WTC11 (cell line): ENCODE results near the gene ACY1.

ENCODE experiments used
- ZNF121 ChIP-seq: sonication (generic); formaldehyde crosslinking; IDR thresholded peaks from 2 replicates; pipeline ENCODE4 v1.8.0; 2023; ENCODE audit warnings: missing genetic modification reagents
- TF ChIP-seq, protein P1 (sequence below): sonication (generic); formaldehyde crosslinking; IDR thresholded peaks from 2 replicates; pipeline ENCODE4 v1.8.0; 2022; ENCODE audit warnings: missing genetic modification reagents
- TF ChIP-seq, protein P2 (sequence below): fragments of 200-600 bp; IDR thresholded peaks from 2 replicates; pipeline ENCODE4 v1.8.0; 2022; ENCODE audit warnings: antibody characterized with exemption

DNA sequence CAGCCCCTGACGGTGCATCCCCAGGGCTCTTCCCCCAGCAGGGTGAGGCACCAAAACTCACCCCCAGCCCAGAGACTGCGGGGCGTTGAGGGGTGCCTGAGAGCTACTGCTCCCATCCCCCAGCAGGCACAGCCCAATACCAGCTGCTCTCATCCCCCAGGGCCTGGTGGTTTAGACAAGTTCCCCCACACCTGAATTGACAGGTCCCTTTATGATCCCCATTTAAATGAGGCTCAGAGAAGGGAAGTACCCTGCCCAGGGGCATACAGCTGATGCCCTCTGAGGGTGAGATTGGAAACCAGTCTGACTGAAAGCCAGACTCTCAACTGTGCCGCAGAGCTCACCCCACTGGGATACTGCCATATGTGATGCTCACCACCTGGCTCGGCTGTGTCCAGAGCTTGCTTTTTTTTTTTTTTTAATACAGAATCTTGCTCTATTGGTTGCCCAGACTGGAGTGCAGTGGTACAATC is 52.9 kb downstream of the ACY1 start:
- TF ChIP-seq ZNF121, result no peak
- TF ChIP-seq, protein P1, sequence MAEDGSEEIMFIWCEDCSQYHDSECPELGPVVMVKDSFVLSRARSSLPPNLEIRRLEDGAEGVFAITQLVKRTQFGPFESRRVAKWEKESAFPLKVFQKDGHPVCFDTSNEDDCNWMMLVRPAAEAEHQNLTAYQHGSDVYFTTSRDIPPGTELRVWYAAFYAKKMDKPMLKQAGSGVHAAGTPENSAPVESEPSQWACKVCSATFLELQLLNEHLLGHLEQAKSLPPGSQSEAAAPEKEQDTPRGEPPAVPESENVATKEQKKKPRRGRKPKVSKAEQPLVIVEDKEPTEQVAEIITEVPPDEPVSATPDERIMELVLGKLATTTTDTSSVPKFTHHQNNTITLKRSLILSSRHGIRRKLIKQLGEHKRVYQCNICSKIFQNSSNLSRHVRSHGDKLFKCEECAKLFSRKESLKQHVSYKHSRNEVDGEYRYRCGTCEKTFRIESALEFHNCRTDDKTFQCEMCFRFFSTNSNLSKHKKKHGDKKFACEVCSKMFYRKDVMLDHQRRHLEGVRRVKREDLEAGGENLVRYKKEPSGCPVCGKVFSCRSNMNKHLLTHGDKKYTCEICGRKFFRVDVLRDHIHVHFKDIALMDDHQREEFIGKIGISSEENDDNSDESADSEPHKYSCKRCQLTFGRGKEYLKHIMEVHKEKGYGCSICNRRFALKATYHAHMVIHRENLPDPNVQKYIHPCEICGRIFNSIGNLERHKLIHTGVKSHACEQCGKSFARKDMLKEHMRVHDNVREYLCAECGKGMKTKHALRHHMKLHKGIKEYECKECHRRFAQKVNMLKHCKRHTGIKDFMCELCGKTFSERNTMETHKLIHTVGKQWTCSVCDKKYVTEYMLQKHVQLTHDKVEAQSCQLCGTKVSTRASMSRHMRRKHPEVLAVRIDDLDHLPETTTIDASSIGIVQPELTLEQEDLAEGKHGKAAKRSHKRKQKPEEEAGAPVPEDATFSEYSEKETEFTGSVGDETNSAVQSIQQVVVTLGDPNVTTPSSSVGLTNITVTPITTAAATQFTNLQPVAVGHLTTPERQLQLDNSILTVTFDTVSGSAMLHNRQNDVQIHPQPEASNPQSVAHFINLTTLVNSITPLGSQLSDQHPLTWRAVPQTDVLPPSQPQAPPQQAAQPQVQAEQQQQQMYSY (CRISPR knock-in tag), result no peak
- TF ChIP-seq, protein P2, sequence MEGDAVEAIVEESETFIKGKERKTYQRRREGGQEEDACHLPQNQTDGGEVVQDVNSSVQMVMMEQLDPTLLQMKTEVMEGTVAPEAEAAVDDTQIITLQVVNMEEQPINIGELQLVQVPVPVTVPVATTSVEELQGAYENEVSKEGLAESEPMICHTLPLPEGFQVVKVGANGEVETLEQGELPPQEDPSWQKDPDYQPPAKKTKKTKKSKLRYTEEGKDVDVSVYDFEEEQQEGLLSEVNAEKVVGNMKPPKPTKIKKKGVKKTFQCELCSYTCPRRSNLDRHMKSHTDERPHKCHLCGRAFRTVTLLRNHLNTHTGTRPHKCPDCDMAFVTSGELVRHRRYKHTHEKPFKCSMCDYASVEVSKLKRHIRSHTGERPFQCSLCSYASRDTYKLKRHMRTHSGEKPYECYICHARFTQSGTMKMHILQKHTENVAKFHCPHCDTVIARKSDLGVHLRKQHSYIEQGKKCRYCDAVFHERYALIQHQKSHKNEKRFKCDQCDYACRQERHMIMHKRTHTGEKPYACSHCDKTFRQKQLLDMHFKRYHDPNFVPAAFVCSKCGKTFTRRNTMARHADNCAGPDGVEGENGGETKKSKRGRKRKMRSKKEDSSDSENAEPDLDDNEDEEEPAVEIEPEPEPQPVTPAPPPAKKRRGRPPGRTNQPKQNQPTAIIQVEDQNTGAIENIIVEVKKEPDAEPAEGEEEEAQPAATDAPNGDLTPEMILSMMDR, result no peak
